ENCODE results near the gene C2CD4C. TPM values are rescaled to one million over a fixed set of nuclear protein-coding genes. Genes with fewer than 3 reads are reported as not detected.
"Not testable (repeated sequence)": the region's sequence is repeated elsewhere in the genome, so short reads cannot be mapped to it uniquely, and the experiment has no call there.

Gene C2CD4C
- total RNA-seq, 4 donors from 2014 or later, result 0.21 to 2.7 (median 1.5) TPM

- TF ChIP-seq EP300 (IDR thresholded peaks at IDR 0.05) (no peak), POLR2A (IDR thresholded peaks at IDR 0.05) (no peak), CTCF (IDR thresholded peaks at IDR 0.05) (no peak)
- DNase-seq (ENCODE audit: low spot score in 2 of 2), result no peak
Measured at GRCh38 chr19:364496-365287, 44.3 kb downstream of the C2CD4C start.

GRCh38 chr19:362683-363082 is 46.3 kb downstream of the C2CD4C start:
- no peak for DNase-seq (ENCODE audit: low spot score in 2 of 2)

More at GRCh38 chr19:364496-365287, 44.3 kb downstream of the C2CD4C start:
- H3K27ac ChIP-seq, result no peak overlapping the region
- peaks cover 0 to 2% (median 0%) of the 10 kb centered on the region in 4 donors for H3K9me3 ChIP-seq
- 69 to 74% methylated on average over 15 to 17 of the region's 17 CpGs for WGBS, 2 donors
- peaks cover 0 to 31% of the 10 kb centered on the region in 2 donors for H3K27me3 ChIP-seq
- no peaks in the 10 kb centered on the region for H3K4me1 ChIP-seq
- H3K36me3 ChIP-seq, result no peaks in the 10 kb centered on the region
- no peak overlapping the region for H3K4me3 ChIP-seq

GRCh38 chr19:362154-362553 is 46.8 kb downstream of the C2CD4C start:
- Histone ChIP-seq H3K9me3 (peaks cover 0 to 2% (median 0%) of the 10 kb centered on the region in 4 donors), H3K4me3 (no peak overlapping the region), H3K27ac (no peak overlapping the region), H3K36me3 (no peaks in the 10 kb centered on the region), H3K4me1 (no peaks in the 10 kb centered on the region), H3K27me3 (peaks cover 0 to 21% of the 10 kb centered on the region in 2 donors)
- WGBS, 2 donors, result 84 to 90% methylated on average over 9 to 11 of the region's 11 CpGs
- DNase-seq (ENCODE audit: low spot score in 2 of 2), result no peak
- TF ChIP-seq POLR2A (IDR thresholded peaks at IDR 0.05) (no peak), EP300 (IDR thresholded peaks at IDR 0.05) (no peak), CTCF (IDR thresholded peaks at IDR 0.05) (no peak)

More at GRCh38 chr19:362683-363082, 46.3 kb downstream of the C2CD4C start:
- Histone ChIP-seq H3K27ac (no peak overlapping the region), H3K4me1 (no peaks in the 10 kb centered on the region), H3K9me3 (peaks cover 0 to 2% (median 0%) of the 10 kb centered on the region in 4 donors), H3K4me3 (no peak overlapping the region), H3K27me3 (peaks cover 0 to 25% of the 10 kb centered on the region in 2 donors), H3K36me3 (no peaks in the 10 kb centered on the region)
- no peak for TF ChIP-seq CTCF (IDR thresholded peaks at IDR 0.05)
- no peak for TF ChIP-seq EP300 (IDR thresholded peaks at IDR 0.05)
- TF ChIP-seq POLR2A (IDR thresholded peaks at IDR 0.05), result no peak
- 76 to 87% methylated on average over 11 of the region's 11 CpGs for WGBS, 2 donors

GRCh38 chr19:359653-359925 is 49.4 kb downstream of the C2CD4C start:
- TF ChIP-seq CTCF (IDR thresholded peaks at IDR 0.05) (no peak), POLR2A (IDR thresholded peaks at IDR 0.05) (no peak), EP300 (IDR thresholded peaks at IDR 0.05) (no peak)
- Histone ChIP-seq H3K27ac (no peak overlapping the region), H3K27me3 (peaks cover 0 to 11% of the 10 kb centered on the region in 2 donors), H3K4me1 (no peaks in the 10 kb centered on the region), H3K36me3 (no peaks in the 10 kb centered on the region), H3K4me3 (no peak overlapping the region), H3K9me3 (peaks cover 0 to 7% (median 0%) of the 10 kb centered on the region in 4 donors)
- WGBS, 2 donors, result 80 to 87% methylated on average over 2 of the region's 2 CpGs
- DNase-seq (ENCODE audit: low spot score in 2 of 2), result no peak

GRCh38 chr19:355536-355935 is 53.4 kb downstream of the C2CD4C start:
- Histone ChIP-seq H3K9me3 (peaks cover 0 to 25% (median 0%) of the 10 kb centered on the region in 4 donors), H3K27me3 (peaks cover 0 to 11% of the 10 kb centered on the region in 2 donors)
- not testable (repeated sequence) for H3K36me3 ChIP-seq; H3K4me3 ChIP-seq; H3K27ac ChIP-seq; H3K4me1 ChIP-seq; DNase-seq (ENCODE audit: low spot score in 2 of 2)
- WGBS, 2 donors, result 87 to 94% methylated on average over 12 to 15 of the region's 15 CpGs

Small RNA genes lying within 50 kb of the gene (small RNA-seq; reads per million reads assigned to genes)
- not detected for gene RNA5SP462

Other genes with a start within 250 kb of the C2CD4C start
- 10 to 100 TPM in 2 of 4 donors, 1 to 10 TPM in 2; 2.5 to 22.2 (median 9.3) TPM for gene PLPP2, start 117.7 kb downstream of the C2CD4C start, total RNA-seq
- gene MIER2, start 64.4 kb downstream of the C2CD4C start, total RNA-seq, result 10 to 100 TPM; 17.8 to 20.7 (median 19.1) TPM
- gene SHC2, start 51.9 kb upstream of the C2CD4C start, total RNA-seq, result 10 to 100 TPM; 13.5 to 41.1 (median 22.9) TPM
- gene MADCAM1, start 87.3 kb upstream of the C2CD4C start, total RNA-seq, result under 1 TPM in 1 of 4 donors, not detected in 3; 0.21 TPM
- 100 to 1,000 TPM; 108 to 131 (median 115) TPM for gene TPGS1, start 98.3 kb upstream of the C2CD4C start, total RNA-seq
- gene CDC34, start 122.6 kb upstream of the C2CD4C start, total RNA-seq, result 100 to 1,000 TPM in 1 of 4 donors, 10 to 100 TPM in 3; 60.7 to 110 (median 73.4) TPM
- gene GZMM, start 134.9 kb upstream of the C2CD4C start, total RNA-seq, result 1 to 10 TPM in 1 of 4 donors, not detected in 3; 2.5 TPM
- 100 to 1,000 TPM; 303 to 400 (median 324) TPM for gene BSG, start 163.4 kb upstream of the C2CD4C start, total RNA-seq
- gene HCN2, start 180.7 kb upstream of the C2CD4C start, total RNA-seq, result under 1 TPM in 1 of 4 donors, not detected in 3; 0.59 TPM
- gene POLRMT, start 224.4 kb upstream of the C2CD4C start, total RNA-seq, result 10 to 100 TPM; 28.2 to 73.5 (median 51.5) TPM
- gene FGF22, start 230.7 kb upstream of the C2CD4C start, total RNA-seq, result 1 to 10 TPM in 3 of 4 donors, under 1 TPM in 1; 0.30 to 9.0 (median 3.4) TPM

All from tibial nerve (tissue), 4 donors.